GM19452 (cell line): Measurements from ENCODE around the gene MYH11.
"Not testable (repeated sequence)": the region's sequence is repeated elsewhere in the genome, so short reads cannot be mapped to it uniquely, and the experiment has no call there.

Experiments
- ATAC-seq: cut with Tn5 transposase; IDR thresholded peaks from one replicate; pipeline ENCODE4 v1.9.1; 2021; ENCODE audit not compliant: unreplicated experiment

The MYH11 gene

DNA sequence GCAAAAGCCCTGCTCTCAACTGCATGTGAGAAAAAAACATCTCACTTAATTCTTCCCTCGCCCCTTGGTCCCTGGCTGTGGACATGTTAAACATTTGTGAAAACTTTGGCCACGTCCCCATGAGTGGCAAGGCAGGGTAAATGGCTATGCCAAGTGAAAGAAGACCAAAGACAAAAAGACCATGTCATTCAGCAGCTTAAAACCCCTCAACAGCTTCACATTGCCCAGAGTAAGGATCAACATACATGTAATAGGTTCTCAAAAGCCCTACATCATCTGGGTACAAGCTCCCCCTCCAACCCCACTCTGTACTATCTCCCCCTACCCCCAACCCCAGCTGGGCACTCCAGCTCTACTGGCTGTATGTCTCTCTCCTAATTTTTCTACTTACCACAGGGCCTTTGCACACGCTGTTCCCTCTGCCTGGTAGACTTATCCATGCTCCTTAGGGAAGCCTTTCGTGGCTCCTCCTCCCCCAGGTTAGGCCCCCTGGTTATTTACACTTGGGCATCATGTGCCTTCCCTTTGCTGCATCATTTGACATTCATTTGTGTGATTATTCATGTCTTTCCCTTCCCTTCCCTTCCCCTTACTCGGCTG lies 131.1 kb downstream of the MYH11 start:
- no peak for ATAC-seq

DNA sequence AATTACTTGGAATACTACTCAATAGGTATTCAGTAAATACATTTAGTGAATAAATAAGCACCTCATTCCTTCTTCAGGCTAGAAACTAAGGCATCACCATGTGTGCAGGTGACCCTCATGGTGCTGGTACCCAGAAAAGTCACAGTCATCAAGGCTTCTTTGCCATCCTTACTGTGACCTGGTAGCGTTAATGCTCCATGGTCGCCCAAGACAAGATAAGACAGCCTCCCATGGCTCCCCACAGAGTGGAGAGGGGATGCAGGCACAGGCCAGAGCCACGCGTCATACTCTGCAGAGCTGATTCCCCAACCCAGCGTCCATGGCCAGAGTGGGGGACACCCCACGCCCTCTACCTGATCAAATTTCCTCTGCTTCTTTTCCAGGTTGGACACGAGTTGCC lies 133.0 kb downstream of the MYH11 start:
- ATAC-seq: no peak

DNA sequence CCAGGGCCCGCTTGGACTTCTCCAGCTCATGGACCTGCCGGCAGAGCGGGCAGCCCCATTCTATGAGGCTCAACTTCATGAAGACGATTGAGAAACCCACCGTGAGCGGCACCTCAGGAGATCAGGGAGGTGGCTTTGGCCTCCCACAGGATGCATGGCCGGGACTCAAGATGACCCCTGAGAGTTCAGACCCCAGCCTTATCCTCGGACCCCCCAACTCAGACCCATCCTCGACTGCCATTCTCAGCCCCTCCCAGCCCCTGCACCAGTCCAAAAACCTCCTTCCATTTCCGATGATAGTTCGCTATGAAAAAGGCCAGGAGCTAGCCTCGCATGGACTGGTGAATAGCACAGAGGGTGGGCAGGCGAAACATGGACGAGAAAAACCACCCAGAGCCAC lies 135.8 kb downstream of the MYH11 start:
- no peak for ATAC-seq

DNA sequence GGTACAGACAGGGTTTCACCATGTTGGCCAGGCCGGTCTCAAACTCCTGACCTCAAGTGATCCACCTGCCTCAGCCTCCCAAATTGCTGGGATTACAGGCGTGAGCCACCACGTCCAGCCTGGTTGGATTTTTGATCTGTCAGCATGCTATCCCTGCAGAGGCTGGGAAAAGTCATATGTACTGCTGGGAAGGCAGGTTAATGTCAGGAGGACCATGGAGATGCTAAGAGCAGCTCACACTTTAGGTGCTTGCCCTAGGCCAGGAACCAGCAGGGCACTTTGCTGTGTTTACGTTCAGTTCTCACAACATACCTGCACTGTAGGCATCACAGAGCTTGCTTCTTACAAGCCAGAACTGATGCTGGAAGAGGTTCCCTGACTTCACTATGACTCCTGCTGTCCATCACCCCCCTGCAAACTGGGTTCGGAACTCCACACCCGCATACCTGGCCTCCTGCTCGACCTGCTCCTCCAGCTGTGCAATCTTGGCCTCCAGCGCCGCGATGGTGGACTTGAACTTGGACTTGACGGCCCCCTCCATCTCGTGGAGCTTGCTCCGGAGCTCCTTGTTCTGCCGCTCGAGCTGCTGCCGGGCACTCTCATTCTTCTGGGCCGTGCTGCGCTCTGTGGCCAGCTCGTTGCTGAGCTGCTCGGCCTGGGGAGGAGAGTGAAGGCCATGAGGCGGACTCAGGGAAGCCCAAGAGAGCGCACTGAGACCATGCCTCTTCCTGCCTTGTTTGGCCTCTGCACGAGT lies 140.0 kb downstream of the MYH11 start:
- no peak for ATAC-seq

DNA sequence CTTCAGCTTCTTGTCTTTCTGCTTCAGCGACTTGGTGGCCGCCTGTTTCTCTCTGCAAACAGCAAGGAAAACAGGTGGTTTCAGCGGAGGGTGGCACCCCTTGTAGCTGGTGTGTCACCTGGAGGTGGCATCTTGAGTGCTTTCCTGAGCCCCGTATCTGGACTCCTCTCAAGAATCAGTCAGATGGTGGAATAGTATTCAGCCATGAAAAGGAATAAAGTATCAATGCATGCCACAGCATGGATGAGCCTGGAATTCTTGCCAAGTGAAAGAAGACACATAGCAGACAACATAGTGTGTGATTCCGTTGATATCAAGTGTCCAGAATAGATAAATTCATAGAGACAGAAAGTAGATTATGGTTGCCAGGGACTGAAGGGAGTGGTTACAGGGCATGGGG lies 141.6 kb downstream of the MYH11 start:
- no peak for ATAC-seq

DNA sequence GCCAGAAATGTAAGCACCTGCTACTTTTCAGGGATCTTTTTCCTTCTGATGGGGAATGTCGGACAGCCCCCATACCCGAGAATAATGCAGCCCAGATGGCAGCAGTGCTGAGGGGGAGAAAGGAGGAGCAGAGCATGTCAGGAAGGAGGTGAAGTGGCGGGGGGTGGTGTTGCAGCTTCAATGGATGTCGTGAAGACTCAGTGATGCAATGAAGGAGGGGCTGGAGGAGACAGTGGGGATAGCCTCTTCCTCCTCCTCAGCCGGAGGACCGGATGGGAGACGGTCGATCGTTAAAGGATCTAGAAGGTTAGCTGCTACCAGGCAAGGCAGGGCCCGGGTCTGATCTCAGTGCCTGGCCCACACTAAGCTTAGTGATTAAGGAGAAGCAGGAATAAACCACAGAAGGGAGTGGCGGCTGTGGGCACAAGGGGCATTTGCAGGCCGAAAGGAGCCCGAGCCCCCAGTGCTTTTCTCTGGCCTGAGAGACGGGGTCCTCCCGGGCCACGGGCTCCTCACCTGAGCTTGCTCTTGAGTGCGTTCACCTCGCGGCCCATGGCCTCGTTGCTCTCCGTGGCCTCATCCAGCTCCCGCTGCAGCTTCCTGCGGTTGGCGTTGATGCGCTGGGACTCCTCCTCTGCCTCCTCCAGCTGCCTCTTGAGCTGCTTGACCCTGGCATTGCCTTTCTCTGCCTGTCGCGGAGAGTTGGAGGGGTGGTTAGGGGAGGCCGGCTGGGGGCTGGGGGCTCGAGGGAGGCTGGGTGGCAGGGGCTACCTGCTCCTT lies 142.2 kb downstream of the MYH11 start:
- no peak for ATAC-seq

DNA sequence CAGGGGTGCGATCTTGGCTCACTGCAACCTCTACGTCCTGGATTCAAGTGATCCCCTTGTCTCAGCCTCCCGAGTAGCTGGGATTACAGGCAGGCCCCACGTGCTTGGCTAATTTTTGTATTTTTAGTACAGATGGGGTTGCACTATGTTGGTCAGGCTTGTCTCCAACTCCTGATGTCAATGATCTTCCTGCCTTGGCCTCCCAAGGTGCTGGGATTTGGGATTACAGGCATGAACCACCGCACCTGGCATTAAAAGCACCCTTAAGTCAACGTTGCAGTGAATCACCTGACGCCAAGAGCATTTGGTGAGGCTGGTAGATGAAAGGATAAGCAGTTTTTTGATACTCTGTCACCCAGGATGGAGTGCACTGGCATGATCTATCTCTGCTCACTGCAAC lies 147.8 kb downstream of the MYH11 start:
- no peak for ATAC-seq

DNA sequence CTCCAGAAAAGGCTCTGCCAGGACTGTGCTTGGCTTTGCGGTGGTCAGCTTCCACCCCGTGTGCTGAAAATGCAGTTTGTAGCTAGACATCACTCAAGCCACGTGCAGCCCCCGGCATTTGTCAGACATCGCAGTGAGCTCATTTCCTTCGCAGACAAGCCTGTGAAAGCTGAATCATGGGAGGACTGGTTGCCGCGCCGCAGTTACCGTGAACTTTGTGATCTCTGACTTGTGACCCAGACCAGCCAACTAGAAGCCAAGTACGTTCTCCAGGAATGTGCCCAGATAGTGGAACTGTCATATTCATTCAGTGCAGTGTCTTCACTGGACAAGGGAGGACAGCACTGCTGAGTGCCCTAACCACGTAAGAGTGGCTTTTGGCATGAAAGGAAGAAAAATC lies 148.7 kb downstream of the MYH11 start:
- ATAC-seq: no peak

DNA sequence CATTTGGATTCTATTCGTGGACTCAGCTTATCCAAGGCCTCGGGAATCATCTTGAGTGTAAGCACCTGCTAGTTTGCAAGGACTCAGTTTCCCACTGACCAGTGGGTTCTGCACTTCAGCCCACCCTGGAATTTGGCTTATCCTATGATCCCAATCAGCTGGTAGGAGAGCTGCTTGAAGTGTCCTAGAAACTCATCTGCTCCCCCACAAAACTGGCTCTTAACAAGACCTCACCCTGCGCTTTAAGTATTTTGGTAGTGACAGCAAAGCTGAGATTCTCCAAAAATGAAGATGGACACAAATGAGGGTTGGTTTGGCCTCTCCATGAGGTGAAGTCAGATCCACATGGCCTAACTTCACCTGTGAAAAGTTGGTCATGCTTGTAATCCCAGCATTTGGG lies 149.5 kb downstream of the MYH11 start:
- ATAC-seq: no peak

DNA sequence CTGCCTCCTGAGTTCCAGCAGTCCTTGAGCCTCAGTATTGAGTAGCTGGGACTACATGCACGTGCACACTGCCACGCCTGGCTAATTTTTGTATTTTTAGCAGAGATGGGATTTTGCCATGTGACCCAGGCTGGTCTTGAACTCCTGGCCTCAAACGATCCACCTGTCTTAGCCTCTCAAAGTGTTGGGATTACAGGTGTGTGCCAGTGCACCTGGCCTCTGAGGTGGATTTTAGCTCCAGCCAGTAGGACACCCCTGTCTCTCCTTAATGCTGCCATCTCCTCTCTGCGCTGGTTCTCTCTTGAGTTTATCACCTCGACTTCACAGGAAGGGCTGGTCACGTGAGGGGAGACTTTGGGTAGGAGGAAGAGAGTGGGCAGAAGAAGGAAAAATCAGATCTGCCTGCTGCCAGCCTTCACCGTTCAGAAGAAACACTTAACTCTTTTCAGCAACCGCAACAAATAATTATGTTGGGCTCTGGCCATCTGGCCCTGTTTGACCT lies 151.7 kb downstream of the MYH11 start:
- ATAC-seq: no peak

DNA sequence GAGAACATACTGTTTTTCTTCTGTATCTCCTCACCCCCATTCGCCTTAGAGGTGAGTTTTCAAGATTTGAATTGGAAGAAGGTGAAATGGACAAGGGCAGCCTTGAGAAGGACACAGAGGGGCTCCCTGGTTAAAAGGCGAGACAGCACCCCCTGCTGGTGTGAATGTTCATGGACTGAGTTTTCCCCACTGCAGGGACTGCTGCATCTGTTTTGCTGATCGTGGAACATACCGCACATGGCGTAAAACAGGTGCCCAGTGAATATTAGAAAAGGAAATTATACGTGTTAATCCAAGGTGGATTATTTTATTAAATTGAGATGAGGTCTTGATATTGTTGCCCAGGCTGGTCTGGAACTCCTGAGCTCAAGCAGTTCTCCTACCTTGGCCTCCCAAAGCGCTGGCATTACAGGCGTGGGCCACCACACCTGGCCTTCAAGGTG lies 152.3 kb downstream of the MYH11 start:
- ATAC-seq: no peak

DNA sequence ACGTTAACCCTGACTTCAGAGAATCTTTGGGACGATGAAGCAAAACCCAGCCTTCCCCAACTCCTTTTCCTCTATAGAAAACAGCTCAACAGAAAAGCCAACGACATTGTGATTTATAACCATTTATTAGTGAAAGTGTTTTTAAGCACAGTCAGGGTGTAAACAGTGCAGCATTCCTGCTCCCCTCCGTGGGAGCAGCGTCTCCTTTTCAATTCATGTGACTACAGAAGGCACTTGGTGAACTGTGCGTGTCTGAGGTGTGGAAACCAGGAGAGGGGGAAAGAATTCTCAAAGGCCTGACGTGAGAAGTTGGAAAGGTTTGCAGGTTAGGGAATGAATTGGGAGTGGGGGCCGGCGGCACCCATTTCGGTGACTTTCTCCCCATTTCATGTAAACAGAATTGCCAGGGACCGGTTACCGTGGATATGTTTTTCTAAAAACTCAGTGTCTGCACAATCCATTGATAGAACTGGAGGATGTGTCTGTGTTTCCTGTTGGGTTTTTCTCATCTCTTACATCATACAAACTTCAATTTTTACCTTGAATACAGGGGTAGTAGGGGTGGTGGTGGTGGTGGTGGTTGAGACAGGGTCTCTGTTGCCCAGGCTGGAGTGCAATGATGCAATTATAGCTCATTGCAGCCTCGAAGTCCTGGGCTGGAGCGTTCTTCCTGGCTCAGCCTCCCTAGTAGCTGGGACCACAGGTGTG lies 153.6 kb downstream of the MYH11 start:
- no peak for ATAC-seq

DNA sequence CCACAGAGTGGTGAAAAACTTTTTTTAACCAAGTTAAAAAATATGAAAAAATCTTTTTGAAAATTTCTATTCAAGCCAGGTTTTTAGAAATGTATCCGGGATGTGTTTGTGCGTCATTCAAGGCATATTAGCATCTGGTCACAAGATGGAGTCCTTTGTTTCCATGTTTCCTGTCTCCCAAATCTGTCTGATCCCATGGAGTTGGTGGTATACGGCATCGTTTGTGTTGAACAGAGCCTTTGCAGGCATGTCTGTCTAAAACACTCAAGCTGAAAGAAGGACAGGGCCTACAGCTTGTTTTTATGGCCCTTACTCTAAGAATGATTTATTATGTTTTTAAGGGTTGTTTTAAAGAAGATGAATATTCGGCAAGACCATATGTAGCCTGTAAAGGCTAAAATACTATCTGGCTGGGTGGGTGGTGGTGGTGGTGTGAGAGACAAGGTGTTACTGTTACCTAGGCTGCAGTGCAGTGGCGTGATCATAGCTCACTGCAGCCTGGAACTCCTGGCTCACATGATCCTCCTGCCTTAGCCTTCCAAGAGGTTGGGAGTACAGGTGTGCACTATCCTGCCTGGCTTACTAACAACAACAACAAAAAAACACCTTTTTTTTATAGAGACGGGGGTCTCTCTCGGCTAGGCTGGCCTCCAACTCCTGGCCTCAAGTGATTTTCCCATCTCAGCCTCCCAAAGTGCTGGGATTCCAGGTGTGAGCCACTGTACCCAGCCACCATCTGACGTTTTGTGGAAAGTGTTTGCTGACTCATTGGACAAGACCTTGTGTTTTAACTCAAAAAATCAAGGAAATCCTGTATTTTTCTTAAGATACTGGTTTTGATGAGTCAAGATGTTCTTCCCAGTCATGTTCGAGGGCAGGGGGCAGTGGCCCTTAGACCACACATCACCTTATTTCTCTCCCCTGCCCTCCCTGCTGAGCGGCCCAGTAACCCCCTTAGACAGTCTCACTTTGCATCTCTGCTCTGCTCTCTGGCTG lies 154.6 kb downstream of the MYH11 start:
- no peak for ATAC-seq

DNA sequence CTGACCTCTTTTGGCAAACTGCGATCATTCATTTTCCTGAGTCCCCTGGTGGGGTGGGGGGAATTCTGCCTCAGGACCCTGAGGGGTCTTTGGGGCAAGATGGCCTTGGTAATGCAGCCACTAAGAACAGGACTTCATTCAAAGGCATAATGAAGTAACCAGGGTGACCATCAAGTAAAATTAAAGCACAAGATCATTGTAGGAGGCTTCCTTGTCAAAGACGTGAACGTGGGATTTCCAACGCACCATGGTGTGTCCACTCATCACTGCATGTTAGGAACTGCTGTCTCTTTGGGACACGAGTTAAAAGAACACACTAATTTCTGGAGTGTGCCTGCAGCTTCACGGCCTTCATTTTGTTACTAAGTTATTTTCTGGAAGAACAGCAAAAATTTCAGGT lies 155.5 kb downstream of the MYH11 start:
- ATAC-seq: no peak

DNA sequence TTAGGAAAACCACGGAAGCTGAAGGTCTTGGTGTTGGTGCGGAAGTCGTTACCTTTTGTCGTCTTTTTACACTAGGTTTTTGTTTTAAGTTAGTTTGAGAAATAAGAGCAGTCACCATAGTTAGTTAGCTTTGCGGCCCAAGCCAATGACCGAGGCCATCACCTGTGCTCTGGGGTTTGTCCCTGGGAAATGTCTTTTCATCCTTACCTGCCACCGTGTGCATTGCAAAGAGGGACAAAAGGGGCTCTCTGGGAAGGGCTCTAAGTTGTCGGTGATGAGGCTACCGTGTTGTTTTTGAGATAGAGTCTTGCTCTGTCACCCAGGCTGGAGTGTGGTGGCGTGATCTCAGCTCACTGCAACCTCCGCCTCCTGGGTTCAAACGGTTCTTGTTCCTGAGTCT lies 157.0 kb downstream of the MYH11 start:
- no peak for ATAC-seq

DNA sequence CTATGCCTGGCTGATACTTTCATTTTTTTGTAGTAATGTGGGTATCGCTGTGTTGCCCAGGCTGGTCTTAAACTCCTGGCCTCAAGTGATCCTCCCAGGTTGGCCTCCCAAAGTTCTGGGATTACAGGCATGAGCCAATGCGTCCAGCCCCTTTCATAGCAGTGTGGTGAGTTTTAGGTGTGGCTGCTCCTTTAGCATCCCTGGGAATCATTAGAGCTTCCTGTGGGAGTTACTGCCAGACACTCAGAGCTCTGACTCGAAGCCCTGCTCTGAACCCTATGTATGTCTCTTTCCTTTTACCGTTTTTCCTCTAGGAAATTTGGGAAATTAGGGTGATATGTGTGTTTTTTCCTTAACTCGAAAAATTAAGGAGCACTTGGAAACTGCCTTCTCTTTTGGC lies 162.3 kb downstream of the MYH11 start:
- no peak for ATAC-seq

DNA sequence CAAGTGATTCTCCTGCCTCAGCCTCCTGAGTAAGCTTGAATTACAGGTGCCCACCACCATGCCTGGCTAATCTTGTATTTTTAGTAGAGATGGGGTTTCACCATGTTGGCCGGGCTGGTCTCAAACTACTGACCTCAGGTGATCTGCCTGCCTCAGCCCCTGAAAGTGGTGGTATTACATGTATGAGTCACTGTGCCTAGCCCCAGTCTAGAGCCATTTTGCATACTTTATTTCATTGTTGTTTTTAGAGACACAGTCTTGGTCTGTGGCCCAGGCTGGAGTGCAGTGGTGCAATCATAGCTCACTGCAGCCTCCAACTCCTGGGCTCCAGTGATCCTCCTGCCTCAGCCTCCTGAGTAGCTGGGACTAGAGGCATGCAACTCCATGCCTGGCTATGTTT lies 164.3 kb downstream of the MYH11 start:
- ATAC-seq: not testable (repeated sequence)

DNA sequence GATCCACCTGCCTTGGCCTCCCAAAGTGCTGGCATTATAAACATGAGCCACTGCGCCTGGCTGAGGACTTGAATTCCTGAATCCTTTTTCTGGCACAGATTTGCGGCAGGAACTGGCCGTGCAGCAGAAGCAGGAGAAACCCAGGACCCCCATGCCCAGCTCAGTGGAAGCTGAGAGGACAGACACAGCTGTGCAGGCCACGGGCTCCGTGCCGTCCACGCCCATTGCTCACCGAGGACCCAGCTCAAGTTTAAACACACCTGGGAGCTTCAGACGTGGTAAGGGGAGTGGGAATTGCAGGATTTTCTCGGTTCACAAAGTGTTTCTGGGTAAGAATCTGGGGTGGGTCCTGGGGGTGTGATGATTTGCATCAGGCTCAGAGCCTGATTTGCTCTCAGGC lies 165.8 kb downstream of the MYH11 start:
- no peak for ATAC-seq

DNA sequence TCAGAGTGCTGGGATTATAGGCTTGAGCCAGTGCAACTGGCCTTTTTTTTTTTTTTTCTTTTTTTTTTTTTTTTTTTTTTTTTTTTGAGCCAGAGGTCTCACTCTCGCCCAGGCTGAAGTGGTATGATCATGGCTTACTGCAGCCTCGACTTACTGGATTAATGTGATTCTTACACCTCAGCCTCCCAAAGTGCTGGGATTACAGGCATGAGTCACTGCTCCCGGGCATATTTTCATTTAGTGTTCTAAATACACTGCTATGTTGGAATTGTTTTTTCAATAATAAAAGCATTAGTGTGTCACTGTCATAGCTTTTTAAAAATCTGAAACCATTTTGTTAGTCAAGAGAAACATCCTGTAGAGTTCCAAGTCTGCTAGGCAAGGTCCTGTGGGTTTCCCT lies 166.5 kb downstream of the MYH11 start:
- no peak for ATAC-seq

DNA sequence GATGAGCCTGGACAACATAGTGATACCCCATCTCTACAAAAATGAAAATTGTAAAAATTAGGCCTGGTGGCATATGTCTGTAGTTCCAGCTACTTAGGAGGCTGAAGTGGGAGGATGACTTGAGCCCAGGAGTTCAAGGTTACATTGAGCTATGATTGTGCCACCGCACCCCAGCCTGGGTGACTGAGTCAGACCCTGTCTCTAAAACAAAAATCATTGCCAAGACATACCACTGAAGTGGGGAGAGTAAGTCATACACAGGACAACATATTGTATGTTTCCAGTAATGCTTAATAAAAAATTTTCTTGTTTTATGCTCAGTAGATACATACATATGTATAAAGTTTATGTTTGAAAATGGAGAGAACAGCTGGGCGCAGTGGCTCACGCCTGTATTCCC lies 167.5 kb downstream of the MYH11 start:
- ATAC-seq: no peak
